CD4-positive, alpha-beta T cell treated with Interleukin-1 beta for 1 hour (primary cell): Measurements from ENCODE around the gene CLPX.
"Not testable (repeated sequence)": the region's sequence is repeated elsewhere in the genome, so short reads cannot be mapped to it uniquely, and the experiment has no call there.

Experiments
- DNase-seq, 2 donors: peaks; one replicate each; pipeline ENCODE4 v3.0.0-alpha.2; 2020 to 2022

CLPX gene

DNA sequence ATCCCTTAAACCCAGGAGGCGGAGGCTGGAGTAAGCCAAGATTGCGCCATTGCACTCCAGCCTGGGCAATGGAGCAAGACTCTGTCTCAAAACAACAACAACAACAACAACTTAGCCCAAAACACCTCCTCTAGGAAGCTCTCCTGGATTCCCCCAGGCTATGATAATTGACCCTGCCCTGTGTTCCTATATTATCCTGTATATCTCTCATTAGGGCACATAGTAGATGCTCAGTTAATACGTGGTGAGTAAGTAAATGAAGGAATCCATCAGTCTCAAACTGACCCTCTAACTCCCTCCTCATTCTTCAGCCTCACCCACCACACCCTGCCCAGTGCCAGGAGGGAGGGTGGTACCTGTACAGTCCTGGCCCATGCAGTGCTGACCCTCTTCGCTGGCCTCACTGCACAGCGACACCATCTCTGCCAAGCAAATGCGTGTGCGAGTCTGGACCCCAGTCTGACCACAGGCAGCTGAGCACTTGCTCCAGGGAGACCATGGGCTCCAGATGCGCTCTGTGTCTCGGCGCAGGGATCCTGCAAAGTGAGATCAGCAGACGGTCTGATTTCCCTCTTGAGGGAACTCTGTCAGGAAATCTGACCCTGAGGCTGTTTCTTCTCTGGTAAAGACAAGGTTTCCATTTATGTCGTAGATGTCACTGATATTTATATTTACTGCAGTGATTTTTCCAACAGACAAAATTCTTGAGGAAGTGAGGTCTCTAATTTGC lies 20.0 kb upstream of the CLPX start:
- no peak for DNase-seq

GRCh38 chr15:65204236-65204930 lies 19.2 kb upstream of the CLPX start:
- DNase-seq: no peak

GRCh38 chr15:65201918-65202317 lies 16.8 kb upstream of the CLPX start:
- DNase-seq: no peak

DNA sequence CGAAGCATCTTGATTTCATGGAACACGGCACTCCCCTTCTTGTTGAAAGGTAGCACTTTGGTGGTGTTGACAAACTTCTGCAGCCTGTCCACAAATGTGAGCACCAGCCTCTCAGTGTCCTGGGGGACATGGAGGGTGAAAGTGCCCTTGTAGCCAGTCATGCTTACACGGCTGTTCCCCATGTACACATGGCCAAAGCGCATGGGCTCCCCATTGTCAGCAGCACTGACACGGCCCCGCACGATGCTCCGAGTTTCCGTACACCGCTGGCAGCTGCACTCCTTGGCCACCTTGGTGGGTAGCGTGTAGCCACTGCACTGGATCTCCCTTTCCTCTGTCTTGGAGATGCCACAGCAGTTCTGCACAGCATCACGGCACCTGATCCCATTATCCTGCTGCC lies 13.4 kb upstream of the CLPX start:
- no peak for DNase-seq

DNA sequence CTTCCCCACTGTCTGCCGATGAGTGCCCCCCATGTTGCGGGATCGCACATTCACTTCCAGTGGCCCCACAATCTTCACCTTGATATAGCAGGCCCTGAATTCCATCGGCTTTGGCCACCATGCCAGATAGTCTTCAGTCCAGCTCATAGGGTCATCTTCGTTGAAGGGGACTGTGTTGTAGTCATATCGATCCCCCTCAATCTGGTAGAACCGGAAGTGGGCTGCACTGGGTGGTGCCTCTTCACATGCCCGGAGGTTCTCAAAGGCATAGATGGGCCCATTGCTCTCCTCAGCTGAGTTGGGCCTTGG lies 12.1 kb upstream of the CLPX start:
- no peak for DNase-seq

DNA sequence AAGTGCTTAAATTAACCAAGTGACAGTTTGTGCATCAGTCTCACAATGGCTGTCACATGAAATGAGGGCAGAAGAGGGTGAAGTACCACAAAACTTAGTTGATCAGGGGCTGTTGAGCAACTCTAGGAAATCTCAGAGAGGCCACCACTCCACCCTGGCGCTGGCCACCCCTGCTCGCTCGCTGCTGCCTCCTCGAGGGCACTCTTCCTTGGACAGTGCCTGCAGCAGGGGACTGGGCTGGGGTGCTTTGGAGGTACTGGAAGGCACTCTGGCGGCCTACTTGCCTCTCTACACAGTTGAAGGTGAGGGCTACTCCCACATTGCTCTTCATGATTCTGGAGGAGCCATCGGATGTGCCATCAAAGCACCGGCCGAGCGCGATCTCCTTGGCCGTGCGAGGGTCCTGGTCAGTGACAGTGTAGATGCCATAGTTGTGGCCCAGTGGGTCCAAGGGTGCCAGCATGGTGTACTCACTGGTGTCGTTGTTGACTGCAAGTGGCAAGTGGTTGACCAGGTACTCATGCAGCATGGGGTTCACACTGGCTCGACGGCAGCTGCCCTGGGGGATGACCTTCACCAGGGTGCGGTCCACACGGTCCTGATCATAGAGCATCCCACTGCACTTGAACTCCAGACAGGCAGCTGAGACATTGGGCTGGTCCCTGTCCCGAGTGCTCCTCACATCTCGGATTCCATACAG lies 11.6 kb upstream of the CLPX start:
- DNase-seq: no peak

GRCh38 chr15:65195548-65195923 lies 10.4 kb upstream of the CLPX start:
- no peak for DNase-seq

- DNase-seq: no peak
These were observed 9.8 kb upstream of the CLPX start for GRCh38 chr15:65194826-65195547.

DNA sequence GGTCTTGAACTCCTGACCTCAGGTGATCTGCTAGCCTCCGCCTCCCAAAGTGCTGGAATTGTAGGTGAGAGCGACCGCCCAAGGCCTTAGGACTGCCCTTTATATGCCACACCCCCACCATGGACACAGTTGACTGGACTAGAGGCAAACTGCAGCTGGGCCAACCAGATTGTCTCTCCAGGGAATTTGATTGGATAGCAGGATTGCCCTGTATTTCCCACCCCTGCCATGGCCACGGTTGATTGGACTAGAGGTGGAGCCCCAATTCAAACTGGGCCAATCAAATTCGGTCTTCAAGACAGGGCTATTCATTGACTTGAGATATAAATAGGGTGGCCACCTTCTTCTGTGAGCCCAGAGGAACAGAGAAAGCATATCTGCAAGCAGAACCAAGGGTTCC lies 6.9 kb upstream of the CLPX start:
- DNase-seq: no peak

DNA sequence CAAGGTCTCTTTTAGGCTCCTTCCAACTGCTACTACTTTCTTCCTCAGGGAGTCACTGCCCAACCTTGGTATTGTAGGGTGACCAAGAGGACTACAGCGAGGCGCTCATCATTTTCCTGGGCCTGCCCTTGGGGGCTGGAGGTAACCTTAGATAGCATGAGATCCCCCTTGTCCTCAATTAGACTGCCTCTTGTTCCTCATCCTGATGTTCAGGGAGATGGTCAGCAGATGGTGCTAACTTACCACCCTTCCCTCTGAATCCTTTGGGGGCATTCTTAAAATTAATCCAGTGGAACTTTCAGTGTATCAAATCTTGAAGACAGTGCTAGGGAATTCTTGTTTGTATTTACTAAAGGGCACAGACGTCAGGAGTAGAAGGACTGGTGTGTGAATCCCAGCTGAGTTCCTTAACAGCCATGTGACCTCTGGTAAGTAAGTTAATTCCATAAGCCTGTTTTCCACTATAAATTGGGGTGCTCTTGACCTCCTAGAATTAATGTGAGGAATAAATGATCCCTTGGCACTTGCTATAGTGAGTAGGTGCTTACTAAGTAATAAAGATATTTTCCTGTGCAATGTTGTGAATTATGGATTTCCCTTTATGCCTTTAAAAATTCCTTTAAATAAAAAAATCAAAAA lies 4.1 kb upstream of the CLPX start:
- DNase-seq: peak in 1 of 2 donors; percentile 16

DNA sequence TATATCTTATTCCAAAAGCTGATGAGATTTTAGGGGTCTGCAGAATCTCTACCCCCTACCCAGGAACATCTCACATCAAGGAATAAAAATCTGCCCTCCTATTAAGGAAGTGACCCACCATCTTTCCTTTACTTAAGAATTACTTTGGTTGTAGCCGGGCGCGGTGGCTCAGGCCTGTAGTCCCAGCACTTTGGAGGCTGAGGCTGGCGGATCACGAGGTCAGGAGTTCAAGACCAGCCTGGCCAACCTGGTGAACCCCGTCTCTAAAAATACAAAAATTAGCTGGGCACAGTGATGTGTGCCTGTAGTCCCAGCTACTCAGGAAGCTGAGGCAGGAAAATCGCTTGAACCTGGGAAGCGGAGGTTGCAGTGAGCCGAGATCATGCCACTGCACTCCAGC lies 3.3 kb upstream of the CLPX start:
- DNase-seq: not testable (repeated sequence)

DNA sequence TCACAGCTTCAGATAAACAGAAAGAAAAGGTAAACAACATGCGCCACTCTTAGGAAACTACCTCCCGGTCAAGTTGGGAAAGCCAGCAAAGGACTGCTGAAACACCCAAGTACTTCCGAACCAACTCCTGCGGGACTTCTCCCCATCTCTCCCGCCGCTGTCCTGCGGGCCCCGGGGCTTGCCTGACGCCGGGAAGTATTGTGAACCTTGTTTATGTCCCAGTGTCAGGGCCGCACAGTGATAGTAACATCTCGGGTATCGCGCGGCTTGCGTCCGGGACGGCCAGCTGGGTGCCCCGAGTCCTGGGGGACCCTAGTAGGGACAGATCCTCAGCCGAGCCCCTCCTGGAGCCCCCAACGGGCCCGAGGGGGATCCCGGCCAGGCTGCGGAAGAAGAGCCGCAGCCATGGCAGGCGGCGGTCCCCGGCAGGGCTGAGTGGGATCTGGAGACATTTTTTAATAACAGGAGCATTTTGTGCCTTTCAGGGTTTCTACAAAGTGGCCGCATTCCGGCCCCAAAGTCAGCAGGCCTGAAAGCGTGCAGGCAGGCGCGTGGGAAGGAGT lies 756 bp downstream of the CLPX start:
- peak; percentile 16 to 34 for DNase-seq

DNA sequence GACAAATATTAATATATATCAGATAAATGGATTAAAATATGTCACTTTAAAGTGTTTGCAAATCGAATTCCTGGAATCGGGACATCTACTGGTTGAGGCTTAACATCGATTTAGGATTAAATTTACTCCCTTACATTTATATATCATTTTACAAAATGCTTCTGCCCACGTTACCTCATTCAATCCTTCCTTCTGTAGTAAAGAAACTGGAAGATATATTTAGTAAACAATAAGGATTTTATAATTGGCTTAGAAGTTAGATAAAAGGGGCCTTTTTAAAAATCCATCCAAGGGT lies 1.3 kb downstream of the CLPX start:
- DNase-seq: no peak

- no peak for DNase-seq
These were observed 2.6 kb downstream of the CLPX start for GRCh38 chr15:65182538-65182937.

DNA sequence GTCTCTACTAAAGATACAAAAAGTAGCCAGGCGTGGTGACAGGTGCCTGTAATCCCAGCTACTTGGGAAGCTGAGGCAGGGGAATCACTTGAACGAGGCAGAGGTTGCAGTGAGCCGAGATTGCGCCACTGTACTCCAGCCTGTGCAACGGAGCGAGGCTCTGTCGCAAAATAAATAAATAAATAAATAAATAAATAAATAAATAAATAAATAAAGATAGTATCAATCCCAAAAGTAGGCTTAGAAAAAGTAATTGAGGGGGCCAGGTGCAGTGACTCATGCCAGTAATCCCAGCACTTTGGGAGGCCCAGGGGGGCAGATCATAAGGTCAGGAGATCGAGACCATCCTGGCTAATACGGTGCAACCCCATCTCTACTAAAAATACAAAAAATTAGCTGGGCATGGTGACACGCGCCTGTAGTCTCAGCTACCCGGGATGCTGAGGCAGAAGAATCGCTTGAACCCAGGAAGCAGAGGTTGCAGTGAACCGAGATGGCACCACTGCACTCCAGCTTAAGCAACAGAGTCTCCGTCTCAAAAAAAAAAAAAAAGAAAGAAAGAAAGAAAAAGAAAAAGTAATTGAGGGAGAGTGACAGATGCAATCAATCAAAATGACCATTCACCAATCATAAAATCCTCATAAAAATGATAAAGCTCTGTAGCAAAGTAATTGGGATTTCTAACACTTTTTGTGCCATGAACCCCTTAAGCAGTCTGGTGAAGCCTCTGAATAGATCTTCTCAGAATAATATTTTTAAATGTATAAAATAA lies 3.4 kb downstream of the CLPX start:
- DNase-seq: not testable (repeated sequence)

DNA sequence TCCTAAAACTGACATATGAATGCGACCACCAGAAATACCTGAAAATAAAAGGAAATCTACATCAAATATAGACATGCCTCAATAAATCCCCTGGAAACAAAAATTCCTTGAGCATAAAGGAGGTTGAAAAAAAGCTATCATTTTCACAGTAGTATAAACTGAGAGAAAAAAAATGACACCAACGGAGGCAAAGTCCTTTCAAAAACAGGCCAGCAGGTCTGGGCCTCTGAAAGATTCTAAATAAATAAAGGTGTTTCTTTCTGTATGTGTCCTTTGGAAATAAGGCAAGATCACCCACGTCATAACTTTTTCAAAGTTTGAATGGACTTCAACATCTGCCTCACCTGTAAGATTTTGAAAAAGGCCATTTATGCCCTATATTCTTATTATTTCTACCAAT lies 5.0 kb downstream of the CLPX start:
- no peak for DNase-seq

DNA sequence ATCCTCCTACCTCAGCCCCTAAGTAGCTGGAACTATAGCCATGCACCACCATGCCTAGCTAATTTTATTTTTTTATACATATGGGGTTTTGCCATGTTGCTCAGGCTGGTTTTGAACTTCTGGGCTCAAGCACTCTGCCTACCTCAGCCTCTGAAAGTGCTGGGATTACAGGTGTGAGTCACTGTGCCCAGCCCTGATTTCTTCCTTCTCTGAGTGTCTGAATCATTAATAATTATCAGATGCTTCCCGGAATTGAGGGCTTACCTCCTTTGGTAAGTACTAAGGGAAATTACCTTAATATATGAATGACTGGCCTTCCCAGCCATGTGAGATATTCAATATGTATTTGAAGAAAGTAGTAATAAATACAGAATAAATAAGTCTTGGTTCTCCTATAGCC lies 7.2 kb downstream of the CLPX start:
- no peak for DNase-seq

GRCh38 chr15:65176056-65176455 lies 9.1 kb downstream of the CLPX start:
- DNase-seq: no peak

- DNase-seq: no peak
These were observed 9.6 kb downstream of the CLPX start for GRCh38 chr15:65175511-65175910.

- no peak for DNase-seq
These were observed 10.6 kb downstream of the CLPX start for GRCh38 chr15:65174509-65174908.

DNA sequence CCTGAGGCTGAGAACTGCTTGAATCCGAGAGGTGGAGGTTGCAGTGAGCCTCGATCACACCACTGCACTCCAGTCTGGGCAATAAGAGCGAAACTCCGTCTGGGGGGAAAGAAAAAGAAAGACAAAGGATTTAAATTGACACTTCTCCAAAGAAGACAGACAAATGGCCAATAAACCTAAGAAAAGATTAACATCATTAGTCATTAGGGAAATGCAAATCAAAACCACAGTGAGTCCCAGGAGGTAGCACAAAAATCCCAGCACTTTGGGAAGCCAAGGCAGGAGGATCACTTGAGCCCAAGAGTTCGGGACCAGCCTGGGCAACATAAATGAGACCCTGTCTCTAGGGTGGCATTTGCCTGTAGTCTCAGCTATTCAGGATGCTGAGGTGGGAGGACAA lies 12.6 kb downstream of the CLPX start:
- DNase-seq: no peak

DNA sequence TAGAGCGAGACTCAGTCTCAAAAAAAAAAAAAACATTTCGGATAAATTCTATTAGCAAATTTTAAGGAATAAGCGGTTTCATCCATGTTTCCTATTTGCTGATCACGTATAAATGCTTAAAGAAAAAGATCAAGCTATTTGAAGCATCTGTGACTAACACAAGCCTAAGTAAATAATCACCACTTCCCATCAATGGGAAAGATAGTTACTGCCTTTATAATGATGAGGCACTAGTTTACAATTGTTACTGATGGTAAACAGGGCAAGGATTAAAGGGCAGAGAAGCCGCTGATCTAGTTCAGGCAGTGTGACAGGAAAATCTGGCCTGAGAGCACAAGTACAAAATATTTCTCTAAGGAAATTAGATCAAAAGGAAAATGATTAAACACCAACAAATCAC lies 13.7 kb downstream of the CLPX start:
- no peak for DNase-seq
